Endometrium (tissue), 2 donors: ENCODE data around the gene KRTAP26-1.

ENCODE experiments used
- FAIRE-seq: peaks from 2 replicates; lab custom pipeline; 2012; peaks lifted over from hg19 to GRCh38; lab: Jason Lieb, UNC
- donor health status: control.
- donor health status: control.

KRTAP26-1 gene, protein sequence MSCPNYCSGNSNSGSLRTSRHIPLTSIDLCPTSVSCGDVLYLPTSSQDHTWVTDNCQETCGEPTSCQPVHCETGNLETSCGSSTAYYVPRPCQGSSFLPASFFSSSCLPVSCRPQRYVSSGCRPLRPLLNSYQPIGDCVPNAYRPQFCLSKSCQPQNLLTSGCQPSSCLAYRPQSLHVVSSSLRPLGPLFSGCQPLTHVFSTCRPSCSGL

GRCh38 chr21:30320215-30320614 is at the start of gene KRTAP26-1:
Gene KRTAP26-1 (minus strand): TSS chr21:30320315. CDS start chr21:30320035, 280 bp downstream.
- no peak for FAIRE-seq

- no peak for FAIRE-seq
Measured at GRCh38 chr21:30355906-30356305, 35.8 kb upstream of the KRTAP26-1 start.

DNA sequence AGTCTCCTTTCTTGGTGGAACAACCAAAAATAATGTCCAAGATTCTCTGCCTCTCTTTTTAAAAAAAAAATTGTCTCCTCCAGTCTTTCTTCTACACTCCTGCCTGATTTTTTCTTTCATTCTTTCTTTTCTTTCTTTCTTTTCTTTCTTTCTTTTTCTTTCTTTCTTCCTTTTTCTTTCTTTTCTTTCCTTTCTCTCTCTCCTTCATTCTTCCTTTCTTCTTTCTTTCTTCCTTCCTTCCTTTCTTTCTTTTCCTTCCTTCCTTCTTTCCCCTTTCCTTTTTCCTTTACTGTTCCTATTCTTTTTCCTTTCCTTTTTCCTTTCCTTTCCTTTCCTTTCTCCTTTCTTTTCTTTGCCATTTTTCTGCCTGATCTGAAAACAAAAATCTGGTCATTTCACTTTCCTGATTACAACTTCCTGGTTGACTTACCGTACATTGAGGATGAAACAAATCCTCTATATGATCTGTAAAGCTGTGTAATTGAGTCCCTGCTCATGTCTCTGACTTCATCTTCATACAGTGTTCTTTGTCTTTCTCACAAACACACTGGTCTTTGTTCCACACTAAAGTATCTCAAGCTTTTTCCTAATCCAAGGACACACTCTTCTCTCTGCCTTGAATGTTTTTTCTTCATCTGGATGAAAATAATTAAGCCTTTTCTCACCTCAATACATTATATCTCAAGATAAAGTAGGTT is 34.3 kb upstream of the KRTAP26-1 start:
- no peak for FAIRE-seq

DNA sequence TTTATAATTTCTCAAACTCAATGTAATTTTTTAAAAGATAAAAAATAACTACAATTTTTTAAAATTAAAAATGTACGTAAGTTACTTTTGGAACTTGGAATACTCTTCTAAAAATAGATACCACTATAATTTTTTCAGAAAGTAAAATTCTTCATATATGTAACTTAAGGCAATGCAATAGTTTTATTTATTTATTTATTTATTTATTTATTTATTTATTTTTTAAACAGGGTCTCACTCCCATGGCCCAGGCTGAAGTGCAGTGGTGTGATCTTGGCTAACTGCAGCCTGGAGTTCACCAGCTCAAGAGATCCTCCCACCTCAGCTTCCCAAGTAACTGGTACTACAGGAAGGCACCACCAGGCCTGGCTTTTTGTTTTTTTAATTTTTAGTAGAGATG is 31.4 kb upstream of the KRTAP26-1 start:
- FAIRE-seq: peak; percentile 46

DNA sequence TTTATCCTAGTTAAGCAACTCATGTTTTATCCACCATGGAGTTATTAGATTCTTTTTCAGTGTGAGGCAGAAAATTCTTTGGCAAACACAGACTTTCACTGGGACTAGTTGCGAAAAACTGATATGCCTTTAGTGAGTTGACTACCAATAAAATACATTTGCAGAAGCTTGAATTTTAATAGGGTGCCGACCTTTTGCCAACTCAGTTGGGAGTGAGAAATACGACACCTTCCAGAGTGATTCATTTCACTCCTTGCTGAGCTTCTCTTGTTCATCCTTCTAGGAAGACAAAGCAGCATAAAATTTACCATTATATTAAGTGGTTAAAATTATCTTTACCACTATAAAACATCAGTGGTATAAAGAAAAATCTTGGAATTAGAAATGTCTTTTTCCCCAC is 29.5 kb upstream of the KRTAP26-1 start:
- no peak for FAIRE-seq

- no peak for FAIRE-seq
Measured at GRCh38 chr21:30348506-30348905, 28.4 kb upstream of the KRTAP26-1 start, which contains the start of gene KRTAP23-1. Gene KRTAP23-1 (minus strand): TSS chr21:30348606. CDS start chr21:30348606, 0 bp downstream.

- no peak for FAIRE-seq
Measured at GRCh38 chr21:30345014-30345413, 24.9 kb upstream of the KRTAP26-1 start.

GRCh38 chr21:30340714-30341573 is 20.8 kb upstream of the KRTAP26-1 start:
- FAIRE-seq: peak; percentile 55

DNA sequence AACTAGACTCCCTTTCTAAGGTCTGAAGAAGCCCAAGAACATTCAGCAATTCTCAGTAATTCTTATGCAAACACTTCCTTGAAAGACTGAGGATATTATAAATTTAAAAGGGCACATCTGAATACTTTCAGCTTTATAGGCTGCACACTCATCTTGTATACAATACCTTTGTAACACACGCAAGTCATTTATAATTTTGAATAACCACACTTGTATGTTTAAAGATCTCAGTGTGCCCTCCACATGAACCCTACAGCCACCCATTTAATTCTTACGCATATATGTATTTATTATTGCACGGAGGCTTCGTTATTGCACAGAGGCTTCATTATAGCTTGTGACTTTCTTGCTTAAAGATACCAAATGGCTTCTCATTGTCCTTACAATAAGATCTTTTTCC is 18.6 kb upstream of the KRTAP26-1 start:
- FAIRE-seq: no peak

- no peak for FAIRE-seq
Measured at GRCh38 chr21:30337772-30338171, 17.7 kb upstream of the KRTAP26-1 start.

GRCh38 chr21:30337276-30337744 is 17.2 kb upstream of the KRTAP26-1 start, which contains the start of gene KRTAP27-1:
Gene KRTAP27-1 (minus strand): TSS chr21:30337694. CDS start chr21:30337668, 26 bp downstream.
- FAIRE-seq: no peak

- FAIRE-seq: peak; percentile 15
Measured at GRCh38 chr21:30336596-30336995, 16.5 kb upstream of the KRTAP26-1 start.

DNA sequence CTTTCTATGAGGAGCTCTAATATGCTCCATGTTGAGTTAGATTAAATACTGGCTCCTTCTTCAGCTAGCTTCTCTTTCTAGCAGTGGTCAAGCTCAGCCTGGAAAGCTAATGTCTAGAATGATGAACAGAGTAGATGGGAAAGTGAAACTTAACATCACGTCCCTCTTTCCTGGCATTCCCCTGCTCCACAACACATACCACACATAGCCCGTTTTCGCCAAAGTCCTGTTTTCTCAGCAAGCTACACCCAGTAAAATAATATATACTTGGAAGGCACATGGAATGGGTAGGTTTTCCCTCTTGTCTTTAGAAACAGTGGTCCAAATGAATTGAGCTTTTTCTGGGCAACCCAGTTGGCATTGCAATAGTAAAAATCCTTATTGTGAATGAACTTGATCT is 13.6 kb upstream of the KRTAP26-1 start:
- no peak for FAIRE-seq

- no peak for FAIRE-seq
Measured at GRCh38 chr21:30332681-30333080, 12.6 kb upstream of the KRTAP26-1 start.

- FAIRE-seq: no peak
Measured at GRCh38 chr21:30329203-30329875, 9.2 kb upstream of the KRTAP26-1 start.

GRCh38 chr21:30326390-30326789 is 6.3 kb upstream of the KRTAP26-1 start:
- FAIRE-seq: no peak

DNA sequence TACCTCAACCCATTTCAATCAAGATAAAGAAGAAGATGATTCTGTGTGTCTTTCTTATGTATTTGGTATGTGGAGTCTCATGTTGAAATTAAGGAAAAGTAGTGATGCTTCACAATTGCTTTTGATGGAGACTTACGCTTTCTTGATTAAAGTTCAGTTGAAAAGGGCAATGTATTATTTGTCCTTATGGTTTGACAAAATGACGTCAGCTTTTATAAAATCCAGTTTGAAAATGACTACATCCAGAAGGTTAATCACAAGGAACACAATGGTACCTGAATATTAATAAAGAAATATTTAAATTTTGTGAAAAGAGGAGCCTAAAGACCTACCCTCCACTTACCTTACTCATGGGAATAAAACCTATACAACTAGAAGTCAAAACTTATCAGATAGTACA is 4.4 kb downstream of the KRTAP26-1 start:
- no peak for FAIRE-seq

DNA sequence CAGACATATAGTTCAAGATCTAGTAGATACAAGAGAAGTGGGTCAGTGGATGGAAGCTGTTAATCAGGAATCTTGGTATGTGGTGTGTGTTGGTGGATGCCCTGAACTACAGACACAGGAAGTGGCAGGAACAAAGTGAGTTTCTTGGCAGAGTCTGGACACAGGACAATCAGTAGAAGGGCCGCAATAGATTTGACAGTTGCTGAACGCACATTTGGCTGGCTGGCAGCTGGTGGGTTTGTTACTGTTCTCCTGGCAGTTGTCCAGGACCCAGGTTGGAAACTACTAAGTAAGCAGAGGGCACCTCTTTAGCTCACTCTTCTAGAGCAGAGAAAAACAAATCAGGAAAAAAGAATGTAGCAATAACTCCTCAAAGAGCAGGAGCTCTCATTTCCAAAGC is 13.2 kb downstream of the KRTAP26-1 start:
- FAIRE-seq: no peak

- FAIRE-seq: no peak
Measured at GRCh38 chr21:30305136-30305535, 15.0 kb downstream of the KRTAP26-1 start.

GRCh38 chr21:30289215-30289614 is 30.9 kb downstream of the KRTAP26-1 start, which contains the start of gene KRTAP25-1:
Gene KRTAP25-1 (minus strand): TSS chr21:30289514. CDS start chr21:30289490, 24 bp downstream.
- FAIRE-seq: no peak

GRCh38 chr21:30282850-30283249 is 37.3 kb downstream of the KRTAP26-1 start, which contains the start of gene KRTAP24-1:
Gene KRTAP24-1 (minus strand): TSS chr21:30282950. CDS start chr21:30282932, 18 bp downstream.
- no peak for FAIRE-seq

DNA sequence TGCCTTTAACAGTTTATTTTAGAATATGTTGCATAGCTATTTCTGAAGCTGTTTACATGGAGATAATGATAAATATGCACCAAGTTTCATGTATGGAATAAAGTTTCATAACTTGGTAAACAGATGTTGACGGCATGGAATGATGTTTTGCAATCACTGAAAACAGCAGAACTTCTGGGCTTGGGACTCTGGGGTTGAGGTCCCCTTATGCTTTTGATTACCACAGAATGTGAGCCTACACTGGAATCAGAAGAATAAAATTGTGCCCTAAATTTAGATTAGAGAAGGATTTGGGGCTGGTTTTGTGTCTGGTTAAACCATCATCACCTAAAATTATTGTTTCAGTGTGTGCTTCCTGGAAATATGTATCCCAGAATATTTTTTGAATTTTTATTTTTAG is 48.5 kb downstream of the KRTAP26-1 start:
- FAIRE-seq: no peak
